Fibroblast of mammary gland (primary cell): ENCODE data around the gene ICE1.

Source experiments
- DNase-seq: peaks from one replicate; pipeline ENCODE4 v3.0.0-alpha.2; 2010; ENCODE audit warnings: low read depth
- H3K4me3 ChIP-seq: 2 replicates; pipeline ENCODE4 v1.5.1; 2011; ENCODE audit warnings: low read depth, mild to moderate bottlenecking, low read length, moderate library complexity; ENCODE audit not compliant: control insufficient read depth
- TF ChIP-seq, protein P1 (sequence below): conservative IDR thresholded peaks from 2 replicates; pipeline ENCODE4 v1.5.1; 2011; ENCODE audit warnings: low read depth, low read length, inconsistent platforms; ENCODE audit not compliant: control insufficient read depth, insufficient read depth

The ICE1 gene

DNA sequence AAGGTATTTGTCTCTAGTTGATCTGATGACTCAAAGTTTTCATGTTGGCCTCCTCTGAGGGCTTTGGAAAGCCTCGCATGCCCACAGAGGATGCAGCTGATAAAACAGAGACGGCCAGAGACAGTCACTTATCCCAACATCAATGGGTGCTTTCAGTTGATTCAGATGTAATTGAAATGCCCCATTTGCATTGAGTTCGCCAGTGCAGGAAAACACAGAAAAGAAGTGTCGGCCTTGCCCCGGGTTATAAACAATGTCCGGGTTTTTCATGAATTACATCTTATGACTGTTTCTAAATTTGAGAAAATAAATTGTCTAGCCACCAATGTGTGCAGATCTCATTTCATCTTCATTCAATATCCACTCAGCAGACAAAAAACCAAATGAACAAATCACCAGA lies 42.2 kb upstream of the ICE1 start:
- TF ChIP-seq, protein P1, sequence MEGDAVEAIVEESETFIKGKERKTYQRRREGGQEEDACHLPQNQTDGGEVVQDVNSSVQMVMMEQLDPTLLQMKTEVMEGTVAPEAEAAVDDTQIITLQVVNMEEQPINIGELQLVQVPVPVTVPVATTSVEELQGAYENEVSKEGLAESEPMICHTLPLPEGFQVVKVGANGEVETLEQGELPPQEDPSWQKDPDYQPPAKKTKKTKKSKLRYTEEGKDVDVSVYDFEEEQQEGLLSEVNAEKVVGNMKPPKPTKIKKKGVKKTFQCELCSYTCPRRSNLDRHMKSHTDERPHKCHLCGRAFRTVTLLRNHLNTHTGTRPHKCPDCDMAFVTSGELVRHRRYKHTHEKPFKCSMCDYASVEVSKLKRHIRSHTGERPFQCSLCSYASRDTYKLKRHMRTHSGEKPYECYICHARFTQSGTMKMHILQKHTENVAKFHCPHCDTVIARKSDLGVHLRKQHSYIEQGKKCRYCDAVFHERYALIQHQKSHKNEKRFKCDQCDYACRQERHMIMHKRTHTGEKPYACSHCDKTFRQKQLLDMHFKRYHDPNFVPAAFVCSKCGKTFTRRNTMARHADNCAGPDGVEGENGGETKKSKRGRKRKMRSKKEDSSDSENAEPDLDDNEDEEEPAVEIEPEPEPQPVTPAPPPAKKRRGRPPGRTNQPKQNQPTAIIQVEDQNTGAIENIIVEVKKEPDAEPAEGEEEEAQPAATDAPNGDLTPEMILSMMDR: no peak
- H3K4me3 ChIP-seq: no peak overlapping the region
- DNase-seq: no peak

DNA sequence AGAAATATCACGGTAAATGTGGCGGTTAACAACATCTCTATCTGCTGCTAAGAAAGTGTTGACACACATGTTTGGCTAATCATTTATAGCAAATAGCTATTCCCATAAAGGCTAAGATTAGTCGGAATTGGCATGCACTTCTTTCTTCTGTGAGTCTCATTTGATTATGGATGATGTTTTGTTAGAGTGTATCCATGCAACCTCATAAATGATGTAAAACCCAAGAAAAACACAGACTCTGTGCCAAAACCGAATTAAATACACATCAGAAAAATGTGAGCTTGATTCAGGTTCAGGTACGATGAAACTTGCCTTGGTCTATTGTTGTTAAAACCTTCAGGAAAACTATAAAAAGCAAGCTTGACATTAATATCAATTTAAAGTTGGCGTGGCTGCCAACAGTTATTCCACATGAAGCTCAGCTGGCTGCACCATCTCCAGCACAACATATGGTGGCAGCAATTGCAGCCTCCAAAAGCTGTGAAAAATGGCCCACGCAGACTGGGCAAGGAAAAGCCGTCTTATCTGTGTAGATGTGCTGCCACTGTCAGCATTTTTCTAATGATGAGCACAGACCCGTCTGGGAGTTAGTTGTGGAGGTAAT lies 41.1 kb upstream of the ICE1 start:
- TF ChIP-seq, protein P1: no peak
- H3K4me3 ChIP-seq: no peak overlapping the region
- peak; percentile 17 for DNase-seq

GRCh38 chr5:5383461-5383860 lies 39.0 kb upstream of the ICE1 start:
- no peak overlapping the region for H3K4me3 ChIP-seq
- no peak for DNase-seq
- TF ChIP-seq, protein P1: no peak

GRCh38 chr5:5384660-5385330 lies 37.7 kb upstream of the ICE1 start:
- TF ChIP-seq, protein P1: no peak

GRCh38 chr5:5385331-5385662 lies 37.2 kb upstream of the ICE1 start:
- TF ChIP-seq, protein P1: no peak
- no peak for DNase-seq
- no peak overlapping the region for H3K4me3 ChIP-seq

More at GRCh38 chr5:5384660-5385330, 37.7 kb upstream of the ICE1 start:
- H3K4me3 ChIP-seq: no peak overlapping the region
- DNase-seq: no peak

GRCh38 chr5:5386329-5386728 lies 36.1 kb upstream of the ICE1 start:
- no peak overlapping the region for H3K4me3 ChIP-seq
- TF ChIP-seq, protein P1: no peak
- no peak for DNase-seq
